HG03354 (cell line): ENCODE data around the gene TTC28.
"Not testable (repeated sequence)": the region's sequence is repeated elsewhere in the genome, so short reads cannot be mapped to it uniquely, and the experiment has no call there.

ENCODE experiments used
- ATAC-seq: cut with Tn5 transposase; IDR thresholded peaks from one replicate; pipeline ENCODE4 v1.9.1; 2021; ENCODE audit warnings: mild to moderate bottlenecking; ENCODE audit not compliant: unreplicated experiment, poor library complexity, severe bottlenecking

Gene TTC28

DNA sequence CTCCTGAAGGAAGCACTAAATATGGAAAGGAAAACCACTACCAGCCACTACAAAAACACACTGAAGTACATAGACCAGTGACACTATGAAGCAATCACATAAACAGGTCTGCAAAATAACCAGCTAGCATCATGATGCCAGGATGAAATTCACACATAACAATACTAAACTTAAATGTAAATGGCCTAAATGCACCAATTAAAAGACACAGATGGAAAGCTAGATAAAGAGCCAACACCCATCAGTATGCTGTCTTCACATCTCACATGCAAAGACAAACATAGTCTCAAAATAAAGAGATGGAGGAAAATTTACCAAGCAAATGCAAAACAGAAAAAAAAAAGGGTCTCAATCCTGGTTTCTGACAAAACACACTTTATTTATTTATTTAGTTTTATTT is 171.7 kb downstream of the TTC28 start:
- ATAC-seq = no peak

GRCh38 chr22:28506150-28506535 is 173.5 kb downstream of the TTC28 start:
- no peak for ATAC-seq

DNA sequence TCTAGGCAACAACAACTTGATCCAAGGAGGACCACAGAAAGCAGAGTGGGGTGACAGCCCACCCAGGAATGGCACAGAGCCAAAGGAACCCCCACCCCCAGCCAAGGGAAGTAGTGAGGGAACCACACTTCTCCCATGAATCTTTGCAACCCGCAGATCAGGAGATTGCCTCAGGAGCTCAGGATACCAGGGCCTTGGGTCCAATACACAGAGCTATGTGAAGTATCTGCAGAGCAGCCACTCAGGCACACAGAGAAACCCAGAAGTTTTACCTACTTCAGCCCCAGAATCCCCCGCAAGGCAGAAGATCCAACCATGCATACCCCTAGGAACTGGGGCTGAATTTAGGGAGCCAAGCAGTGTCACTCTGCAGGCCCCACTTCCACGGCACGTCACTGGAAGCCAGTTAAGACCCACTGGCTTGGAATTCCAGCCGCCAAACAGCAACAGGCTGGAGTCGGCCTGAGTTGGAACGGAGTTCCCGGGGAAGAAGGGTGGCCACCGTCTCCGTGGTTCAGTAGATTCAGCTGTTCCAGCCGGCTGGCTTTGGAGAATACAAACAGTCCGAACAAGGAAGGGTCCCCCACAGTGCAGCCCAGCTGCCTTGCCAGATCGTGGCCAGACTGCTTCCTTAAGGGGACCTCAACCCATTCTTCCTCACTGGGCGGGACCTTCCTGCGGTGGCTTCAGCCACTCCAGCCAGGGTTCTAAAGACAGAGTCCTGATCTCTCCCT is 174.1 kb downstream of the TTC28 start:
- no peak for ATAC-seq

- no peak for ATAC-seq
Observed at GRCh38 chr22:28500006-28500405, 179.6 kb downstream of the TTC28 start.

DNA sequence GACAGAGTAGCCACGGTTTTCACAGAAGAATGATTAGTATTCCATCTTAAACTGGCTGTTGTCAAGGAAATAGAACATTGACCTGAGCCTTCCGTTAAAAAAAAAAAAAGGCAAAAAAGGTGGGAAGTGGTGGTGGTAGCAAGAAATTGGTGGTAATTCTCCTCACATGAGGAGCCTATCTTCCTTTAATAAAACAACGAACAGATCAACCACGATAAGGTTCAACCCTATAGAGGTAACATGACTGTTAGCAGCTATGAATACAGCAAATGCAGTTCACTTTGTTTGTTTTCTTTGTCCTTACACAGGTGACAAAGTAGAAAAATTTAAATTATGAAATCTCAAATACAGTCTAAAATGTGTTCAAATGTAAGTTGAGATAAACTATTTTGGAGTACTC is 181.6 kb downstream of the TTC28 start:
- ATAC-seq = no peak

GRCh38 chr22:28497188-28497587 is 182.5 kb downstream of the TTC28 start:
- ATAC-seq = no peak

DNA sequence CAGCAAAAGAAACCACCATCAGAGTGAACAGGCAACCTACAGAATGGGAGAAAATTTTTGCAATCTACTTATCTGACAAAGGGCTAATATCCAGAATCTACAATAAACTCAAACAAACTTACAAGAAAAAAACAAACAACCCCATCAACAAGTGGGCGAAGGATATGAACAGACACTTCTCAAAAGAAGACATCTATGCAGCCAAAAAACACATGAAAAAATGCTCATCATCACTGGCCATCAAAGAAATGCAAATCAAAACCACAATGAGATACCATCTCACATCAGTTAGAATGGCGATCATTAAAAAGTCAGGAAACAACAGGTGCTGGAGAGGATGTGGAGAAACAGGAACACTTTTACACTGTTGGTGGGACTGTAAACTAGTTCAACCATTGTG is 188.4 kb downstream of the TTC28 start:
- not testable (repeated sequence) for ATAC-seq

- ATAC-seq = no peak
Observed at GRCh38 chr22:28488825-28489224, 190.8 kb downstream of the TTC28 start.

DNA sequence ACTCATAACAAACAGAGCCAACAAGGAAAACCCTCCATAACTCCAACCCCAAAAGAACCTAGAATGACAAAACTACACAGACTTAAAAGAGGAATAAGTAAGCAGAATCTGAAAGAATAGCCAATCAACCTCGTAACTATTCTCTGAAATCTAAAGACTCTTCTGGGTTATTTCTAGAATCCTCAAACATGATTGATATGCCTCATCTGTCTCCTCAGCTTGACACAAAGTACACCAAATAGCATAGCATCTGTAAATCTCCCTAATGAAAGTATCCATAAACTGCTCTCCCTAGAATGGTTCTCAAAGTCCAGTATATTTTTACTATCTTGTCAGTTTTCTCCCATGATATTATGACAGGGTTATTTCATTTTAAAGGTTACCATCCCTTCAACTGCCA is 195.0 kb downstream of the TTC28 start:
- no peak for ATAC-seq

- no peak for ATAC-seq
Observed at GRCh38 chr22:28481725-28482124, 197.9 kb downstream of the TTC28 start.

GRCh38 chr22:28480000-28480715 is 199.5 kb downstream of the TTC28 start:
- no peak for ATAC-seq

- ATAC-seq = no peak
Observed at GRCh38 chr22:28478564-28478963, 201.1 kb downstream of the TTC28 start.

DNA sequence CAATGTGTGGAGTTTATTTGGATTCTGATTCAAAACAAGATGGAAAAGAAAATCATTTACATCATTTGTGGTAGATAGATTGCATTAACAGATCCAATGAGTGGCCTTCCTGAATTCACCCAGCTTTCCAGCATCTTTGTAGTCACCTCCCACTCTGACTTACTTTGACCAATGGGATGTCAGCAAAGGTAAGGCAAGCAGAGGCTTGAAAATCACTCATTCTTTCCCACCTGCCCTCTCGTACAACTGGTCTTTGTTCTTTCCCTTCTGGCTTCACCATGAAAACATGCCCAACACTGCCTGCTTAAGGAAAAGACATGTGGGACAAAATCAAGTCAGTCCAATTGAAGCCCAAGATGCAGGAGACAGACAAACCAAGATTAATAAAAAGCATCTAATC is 202.1 kb downstream of the TTC28 start:
- ATAC-seq = no peak

GRCh38 chr22:28474330-28474729 is 205.3 kb downstream of the TTC28 start:
- ATAC-seq = no peak

DNA sequence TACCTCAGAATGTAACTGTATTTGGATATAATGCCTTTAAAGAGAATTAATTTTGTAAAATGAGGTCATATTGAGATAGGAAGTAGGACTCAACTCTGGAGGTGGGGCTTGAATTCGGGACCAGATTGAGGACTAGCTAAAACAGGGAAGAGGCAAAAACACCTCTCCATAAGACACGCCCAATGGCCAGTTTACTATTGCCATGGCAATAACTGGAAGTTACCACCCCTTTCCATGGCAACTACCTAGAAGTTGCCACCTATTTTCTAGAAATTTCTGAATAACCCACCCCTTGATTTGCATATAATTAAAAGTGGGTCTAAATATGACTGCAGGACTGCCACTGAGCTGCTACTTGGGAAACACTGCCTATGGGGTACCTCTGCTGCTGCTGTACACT is 206.4 kb downstream of the TTC28 start:
- ATAC-seq = no peak

DNA sequence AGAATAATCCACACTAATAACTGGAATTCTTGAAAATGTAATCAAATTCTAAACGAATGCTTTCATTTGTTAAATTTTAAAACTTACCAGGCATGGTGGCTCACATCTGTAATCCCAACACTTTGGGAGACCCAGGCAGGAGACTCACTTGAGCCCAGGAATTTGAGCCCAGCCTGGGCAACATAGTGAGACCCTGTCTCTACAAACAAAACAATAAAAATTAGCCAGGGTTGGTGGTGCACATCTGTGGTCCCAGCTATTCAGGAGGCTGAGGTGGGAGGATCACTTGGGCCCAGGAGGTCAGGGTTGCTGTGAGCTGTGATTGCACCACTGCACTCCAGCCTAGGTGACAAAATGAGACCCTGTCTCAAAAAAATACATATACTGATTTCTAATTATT is 212.6 kb downstream of the TTC28 start:
- ATAC-seq = not testable (repeated sequence)

DNA sequence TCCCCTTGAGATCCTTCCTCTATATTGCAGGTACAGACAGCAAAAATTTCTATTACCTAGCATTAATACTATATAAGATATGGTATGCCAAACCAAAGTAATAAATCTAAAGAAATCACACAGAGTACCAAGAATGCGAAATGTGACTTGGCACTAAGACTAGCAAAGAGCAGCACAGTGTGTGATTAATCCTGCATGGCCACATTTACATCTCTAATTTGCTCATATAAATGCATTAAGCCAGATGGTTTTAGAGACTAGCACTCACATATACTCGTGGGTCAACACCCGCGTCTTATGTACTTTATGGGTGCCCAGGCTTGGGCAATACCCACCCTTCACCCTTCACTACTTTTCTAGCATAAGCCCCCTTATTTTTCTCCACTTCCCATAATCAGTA is 213.2 kb downstream of the TTC28 start:
- no peak for ATAC-seq

DNA sequence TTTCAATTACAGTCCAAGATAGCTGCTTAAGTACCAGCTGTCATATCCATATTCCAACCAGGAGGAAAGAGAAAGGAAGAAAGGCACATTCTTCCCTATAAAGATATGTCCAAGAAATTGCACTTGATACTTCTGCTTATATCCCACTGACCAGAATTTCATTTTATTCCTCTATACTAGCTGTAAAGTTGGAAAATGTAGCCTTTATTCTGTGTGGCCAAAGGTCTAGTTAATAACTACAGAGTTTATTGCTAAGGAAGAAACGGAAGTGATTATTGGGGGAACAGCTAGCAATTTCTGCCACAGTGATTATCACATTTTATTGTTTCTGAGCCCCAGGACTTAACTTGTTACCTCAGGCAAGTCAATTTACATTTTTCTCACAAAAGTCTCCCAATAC is 213.8 kb downstream of the TTC28 start:
- no peak for ATAC-seq

DNA sequence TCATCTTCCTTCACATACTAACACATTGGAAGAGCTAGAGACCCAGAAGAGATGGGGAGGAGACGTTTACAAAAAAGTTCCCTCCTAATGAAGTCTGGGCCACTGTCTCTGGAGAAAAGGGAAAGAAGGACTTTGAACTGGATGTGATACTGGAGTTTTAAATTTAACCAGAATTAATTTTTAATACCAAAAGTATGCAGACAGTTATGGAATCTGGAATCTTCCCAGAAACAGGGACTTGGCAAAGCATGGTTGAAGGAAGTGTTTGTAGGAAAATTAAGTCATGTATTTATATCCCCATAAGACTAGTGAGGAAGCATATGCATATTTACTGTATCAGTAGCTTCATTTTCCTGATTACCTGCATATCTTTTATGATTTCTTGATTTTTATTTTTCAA is 215.5 kb downstream of the TTC28 start:
- no peak for ATAC-seq

GRCh38 chr22:28463408-28463807 is 216.2 kb downstream of the TTC28 start:
- ATAC-seq = not testable (repeated sequence)

- no peak for ATAC-seq
Observed at GRCh38 chr22:28462901-28463300, 216.7 kb downstream of the TTC28 start.
